Rectal smooth muscle tissue (tissue), 1 donor: Measurements from ENCODE around the gene MBD5.

Experiments
- H3K27ac ChIP-seq: one replicate; pipeline ENCODE4 v1.7.0; 2013; ENCODE audit warnings: low read depth, low read length, inconsistent platforms
- H3K27me3 ChIP-seq: one replicate; pipeline ENCODE4 v1.7.0; 2013; ENCODE audit warnings: low read length; ENCODE audit not compliant: control insufficient read depth, insufficient read depth
- H3K36me3 ChIP-seq: one replicate; pipeline ENCODE4 v1.7.0; 2013; ENCODE audit warnings: low read length; ENCODE audit not compliant: control insufficient read depth, insufficient read depth
- H3K4me1 ChIP-seq: one replicate; pipeline ENCODE4 v1.7.0; 2013; ENCODE audit warnings: low read length; ENCODE audit not compliant: control insufficient read depth, insufficient read depth
- H3K4me3 ChIP-seq: one replicate; pipeline ENCODE4 v1.7.0; 2013; ENCODE audit warnings: low read length
- H3K9ac ChIP-seq: one replicate; pipeline ENCODE4 v1.7.0; 2013; ENCODE audit warnings: low read length

The MBD5 gene

GRCh38 chr2:148358375-148358774 is 337.5 kb downstream of the MBD5 start:
- H3K27ac ChIP-seq: no peak overlapping the region
- no peaks in the 10 kb centered on the region for H3K27me3 ChIP-seq
- no peaks in the 10 kb centered on the region for H3K4me1 ChIP-seq
- H3K36me3 ChIP-seq: no peaks in the 10 kb centered on the region
- H3K4me3 ChIP-seq: no peak overlapping the region
- no peak overlapping the region for H3K9ac ChIP-seq

GRCh38 chr2:148360662-148361061 is 339.8 kb downstream of the MBD5 start:
- no peaks in the 10 kb centered on the region for H3K36me3 ChIP-seq
- H3K4me3 ChIP-seq: no peak overlapping the region
- H3K9ac ChIP-seq: no peak overlapping the region
- H3K27ac ChIP-seq: no peak overlapping the region
- no peaks in the 10 kb centered on the region for H3K4me1 ChIP-seq
- H3K27me3 ChIP-seq: no peaks in the 10 kb centered on the region

GRCh38 chr2:148362144-148362796 is 341.4 kb downstream of the MBD5 start:
- no peaks in the 10 kb centered on the region for H3K27me3 ChIP-seq
- no peak overlapping the region for H3K27ac ChIP-seq
- H3K4me3 ChIP-seq: no peak overlapping the region
- no peaks in the 10 kb centered on the region for H3K36me3 ChIP-seq
- H3K9ac ChIP-seq: no peak overlapping the region
- H3K4me1 ChIP-seq: no peaks in the 10 kb centered on the region

- no peak overlapping the region for H3K9ac ChIP-seq
- no peak overlapping the region for H3K4me3 ChIP-seq
- H3K27me3 ChIP-seq: no peaks in the 10 kb centered on the region
- H3K27ac ChIP-seq: no peak overlapping the region
- H3K4me1 ChIP-seq: no peaks in the 10 kb centered on the region
- H3K36me3 ChIP-seq: no peaks in the 10 kb centered on the region
Measured at GRCh38 chr2:148375214-148375613, 354.3 kb downstream of the MBD5 start.

- no peak overlapping the region for H3K27ac ChIP-seq
- H3K4me1 ChIP-seq: no peaks in the 10 kb centered on the region
- H3K4me3 ChIP-seq: no peak overlapping the region
- H3K36me3 ChIP-seq: no peaks in the 10 kb centered on the region
- no peaks in the 10 kb centered on the region for H3K27me3 ChIP-seq
- H3K9ac ChIP-seq: no peak overlapping the region
Measured at GRCh38 chr2:148391324-148391723, 370.4 kb downstream of the MBD5 start.

- Histone ChIP-seq H3K27ac (no peak overlapping the region), H3K9ac (no peak overlapping the region), H3K4me1 (no peaks in the 10 kb centered on the region), H3K36me3 (no peaks in the 10 kb centered on the region), H3K27me3 (no peaks in the 10 kb centered on the region), H3K4me3 (no peak overlapping the region)
Measured at GRCh38 chr2:148402786-148403185, 381.9 kb downstream of the MBD5 start.

- no peak overlapping the region for H3K4me3 ChIP-seq
- H3K36me3 ChIP-seq: no peaks in the 10 kb centered on the region
- H3K9ac ChIP-seq: no peak overlapping the region
- no peaks in the 10 kb centered on the region for H3K27me3 ChIP-seq
- H3K4me1 ChIP-seq: no peaks in the 10 kb centered on the region
- H3K27ac ChIP-seq: no peak overlapping the region
Measured at GRCh38 chr2:148410899-148411298, 390.0 kb downstream of the MBD5 start.

GRCh38 chr2:148416248-148416647 is 395.4 kb downstream of the MBD5 start:
- H3K4me3 ChIP-seq: no peak overlapping the region
- H3K27ac ChIP-seq: no peak overlapping the region
- no peaks in the 10 kb centered on the region for H3K4me1 ChIP-seq
- no peaks in the 10 kb centered on the region for H3K36me3 ChIP-seq
- H3K27me3 ChIP-seq: no peaks in the 10 kb centered on the region
- H3K9ac ChIP-seq: no peak overlapping the region

- no peaks in the 10 kb centered on the region for H3K36me3 ChIP-seq
- H3K27ac ChIP-seq: no peak overlapping the region
- no peak overlapping the region for H3K9ac ChIP-seq
- no peaks in the 10 kb centered on the region for H3K4me1 ChIP-seq
- H3K4me3 ChIP-seq: no peak overlapping the region
- H3K27me3 ChIP-seq: no peaks in the 10 kb centered on the region
Measured at GRCh38 chr2:148430101-148430500, 409.2 kb downstream of the MBD5 start.

GRCh38 chr2:148447877-148448276 is 427.0 kb downstream of the MBD5 start:
- Histone ChIP-seq H3K27me3 (no peaks in the 10 kb centered on the region), H3K27ac (no peak overlapping the region), H3K4me3 (no peak overlapping the region), H3K9ac (no peak overlapping the region), H3K36me3 (no peaks in the 10 kb centered on the region), H3K4me1 (no peaks in the 10 kb centered on the region)

GRCh38 chr2:148450531-148450930 is 429.6 kb downstream of the MBD5 start:
- Histone ChIP-seq H3K9ac (no peak overlapping the region), H3K4me3 (no peak overlapping the region), H3K36me3 (no peaks in the 10 kb centered on the region), H3K27ac (no peak overlapping the region), H3K27me3 (no peaks in the 10 kb centered on the region), H3K4me1 (no peaks in the 10 kb centered on the region)

- H3K4me3 ChIP-seq: no peak overlapping the region
- no peaks in the 10 kb centered on the region for H3K27me3 ChIP-seq
- H3K4me1 ChIP-seq: no peaks in the 10 kb centered on the region
- no peak overlapping the region for H3K9ac ChIP-seq
- H3K27ac ChIP-seq: no peak overlapping the region
- no peaks in the 10 kb centered on the region for H3K36me3 ChIP-seq
Measured at GRCh38 chr2:148451046-148451445, 430.2 kb downstream of the MBD5 start.

GRCh38 chr2:148455791-148456190 is 434.9 kb downstream of the MBD5 start:
- no peak overlapping the region for H3K4me3 ChIP-seq
- H3K9ac ChIP-seq: no peak overlapping the region
- H3K36me3 ChIP-seq: no peaks in the 10 kb centered on the region
- no peaks in the 10 kb centered on the region for H3K4me1 ChIP-seq
- H3K27ac ChIP-seq: no peak overlapping the region
- H3K27me3 ChIP-seq: no peaks in the 10 kb centered on the region
